Choroid plexus epithelial cell (primary cell): Measurements from ENCODE around the gene MLC1.

Source experiments
- DNase-seq: peaks from one replicate; pipeline ENCODE4 v3.0.0-alpha.2; 2010; ENCODE audit warnings: low read depth
- H3K4me3 ChIP-seq: 2 replicates; pipeline ENCODE4 v1.5.1; 2011; ENCODE audit warnings: low read depth, mild to moderate bottlenecking, control low read depth, low read length, moderate library complexity
- CTCF ChIP-seq: conservative IDR thresholded peaks from 2 replicates; pipeline ENCODE4 v1.5.1; 2011; ENCODE audit warnings: low read depth, mild to moderate bottlenecking, control low read depth, inconsistent platforms, low read length, moderate library complexity

Gene MLC1

GRCh38 chr22:50048836-50049235 is 36.4 kb downstream of the MLC1 start:
- no peak for DNase-seq
- no peak overlapping the region for H3K4me3 ChIP-seq
- TF ChIP-seq CTCF, result no peak

- no peak for DNase-seq
- TF ChIP-seq CTCF, result no peak
Observed at GRCh38 chr22:50048061-50048765, 37.0 kb downstream of the MLC1 start.

GRCh38 chr22:50047346-50047745 is 37.9 kb downstream of the MLC1 start:
- no peak for TF ChIP-seq CTCF
- DNase-seq, result no peak
- H3K4me3 ChIP-seq, result no peak overlapping the region

More at GRCh38 chr22:50048061-50048765, 37.0 kb downstream of the MLC1 start:
- H3K4me3 ChIP-seq, result no peak overlapping the region

GRCh38 chr22:50046481-50047245 is 38.6 kb downstream of the MLC1 start:
- DNase-seq, result no peak
- TF ChIP-seq CTCF, result no peak
- H3K4me3 ChIP-seq, result no peak overlapping the region

- no peak for DNase-seq
- H3K4me3 ChIP-seq, result no peak overlapping the region
- TF ChIP-seq CTCF, result no peak
Observed at GRCh38 chr22:50046019-50046415, 39.2 kb downstream of the MLC1 start.

- no peak overlapping the region for H3K4me3 ChIP-seq
- TF ChIP-seq CTCF, result no peak
- DNase-seq, result no peak
Observed at GRCh38 chr22:50045211-50046018, 39.8 kb downstream of the MLC1 start.
